Fibroblast of the aortic adventitia (primary cell): ENCODE data around the gene TXNDC17. TPM values are rescaled to one million over a fixed set of nuclear protein-coding genes. Genes with fewer than 3 reads are reported as not detected.
A peak's percentile ranks its signal among the peaks of the same experiment; 100 is the strongest.
"Not testable (repeated sequence)": the region's sequence is repeated elsewhere in the genome, so short reads cannot be mapped to it uniquely, and the experiment has no call there.

Experiments used
- DNase-seq: peaks from one replicate; pipeline ENCODE4 v3.0.0-alpha.2; 2010; ENCODE audit warnings: low read depth
- H3K4me3 ChIP-seq: 2 replicates; pipeline ENCODE4 v1.5.1; 2011; ENCODE audit warnings: low read depth, mild to moderate bottlenecking, control low read depth, low read length, moderate library complexity
- CTCF ChIP-seq: IDR thresholded peaks from 2 replicates; pipeline ENCODE4 v1.5.1; 2011; ENCODE audit warnings: mild to moderate bottlenecking, low read length, control low read depth, inconsistent platforms; ENCODE audit not compliant: insufficient read depth
- total RNA-seq: library from RNA; depleted of rRNA; stranded (reverse); fragments of >200 nt; gene quantifications from 2 replicates; pipeline ENCODE4 v1.2.3, GENCODE V29; 2012; ENCODE audit warnings: low replicate concordance

Gene TXNDC17
- 57.5 and 162 TPM in 2 replicates for total RNA-seq

GRCh38 chr17:6640536-6641246, at the start of gene TXNDC17, which contains the start of gene KIAA0753:
TSS of gene TXNDC17 (plus strand) at chr17:6641060. CDS start at chr17:6641083, 23 bp downstream.
TSS of gene KIAA0753 (minus strand) at chr17:6640711. CDS start at chr17:6635103, 5,608 bp downstream.
- no peak for TF ChIP-seq CTCF
- H3K4me3 ChIP-seq: peak within 1 kb of the TSS; percentile 96

GRCh38 chr17:6591599-6592158, 49.2 kb upstream of the TXNDC17 start:
- H3K4me3 ChIP-seq: no peak overlapping the region
- peak; percentile 60 for DNase-seq
- TF ChIP-seq CTCF: no peak

More at GRCh38 chr17:6640536-6641246, at the start of gene TXNDC17, which contains the start of gene KIAA0753:
- peak; percentile 89 for DNase-seq

- DNase-seq: no peak
- no peak for TF ChIP-seq CTCF
- no peak overlapping the region for H3K4me3 ChIP-seq
These were observed 48.7 kb upstream of the TXNDC17 start for GRCh38 chr17:6592173-6592572.

GRCh38 chr17:6593371-6593770, 47.5 kb upstream of the TXNDC17 start:
- not testable (repeated sequence) for DNase-seq, H3K4me3 ChIP-seq

GRCh38 chr17:6596081-6596480, 44.8 kb upstream of the TXNDC17 start:
- no peak for DNase-seq
- H3K4me3 ChIP-seq: no peak overlapping the region
- no peak for TF ChIP-seq CTCF

- no peak for DNase-seq
- no peak for TF ChIP-seq CTCF
- no peak overlapping the region for H3K4me3 ChIP-seq
These were observed 44.3 kb upstream of the TXNDC17 start for GRCh38 chr17:6596511-6596910.

GRCh38 chr17:6596941-6597340, 43.9 kb upstream of the TXNDC17 start:
- TF ChIP-seq CTCF: no peak
- no peak for DNase-seq
- H3K4me3 ChIP-seq: no peak overlapping the region
